Keratinocyte (primary cell): ENCODE measurements around the gene CPED1. TPM values are rescaled to one million over a fixed set of nuclear protein-coding genes. Genes with fewer than 3 reads are reported as not detected.

Source experiments
- DNase-seq: peaks from one replicate; pipeline ENCODE4 v3.0.0-alpha.2; 2011; ENCODE audit warnings: low read depth, missing footprints, low spot score
- FAIRE-seq: peaks from 2 replicates; lab custom pipeline; 2011; peaks lifted over from hg19 to GRCh38; lab: Jason Lieb, UNC
- H2AFZ ChIP-seq: 2 replicates; pipeline ENCODE4 v1.6.0; 2012; ENCODE audit warnings: low read length, control low read depth, inconsistent platforms; ENCODE audit not compliant: control insufficient read depth
- H3K27ac ChIP-seq: 2 replicates; pipeline ENCODE4 v1.5.1; 2011; ENCODE audit warnings: low read length; ENCODE audit not compliant: control insufficient read depth, insufficient read depth
- H3K27me3 ChIP-seq: 3 replicates; pipeline ENCODE4 v1.6.0; 2011; ENCODE audit warnings: low read length; ENCODE audit not compliant: control insufficient read depth, insufficient read depth; ENCODE audit errors: extremely low read depth
- H3K36me3 ChIP-seq, 2 experiments: 2 replicates in 1 of 2; 3 replicates in 1 of 2; pipeline ENCODE4 v1.5.1; 2011; ENCODE audit warnings: low read length in 2 of 2, mild to moderate bottlenecking in 1 of 2; ENCODE audit not compliant: control insufficient read depth in 2 of 2, insufficient read depth in 2 of 2; ENCODE audit errors: extremely low read depth in 1 of 2
- H3K4me1 ChIP-seq: 3 replicates; pipeline ENCODE4 v1.5.1; 2011; ENCODE audit warnings: low read length; ENCODE audit not compliant: control insufficient read depth, insufficient read depth; ENCODE audit errors: extremely low read depth
- H3K4me2 ChIP-seq: 3 replicates; pipeline ENCODE4 v1.6.0; 2011; ENCODE audit warnings: low read depth, low read length; ENCODE audit not compliant: control insufficient read depth, insufficient read depth; ENCODE audit errors: extremely low read depth
- H3K4me3 ChIP-seq, 3 experiments: fragments of 200-600 bp in 1 of 3; sonication (generic) in 1 of 3; 2 replicates in 2 of 3; 3 replicates in 1 of 3; pipeline ENCODE4 v1.5.1; 2011 to 2016; ENCODE audit warnings: low read length in 3 of 3, mild to moderate bottlenecking in 3 of 3, control low read depth in 2 of 3, inconsistent platforms in 1 of 3, low read depth in 1 of 3, mixed read lengths in 1 of 3, mixed run types in 1 of 3, moderate library complexity in 1 of 3; ENCODE audit not compliant: control insufficient read depth in 2 of 3, insufficient read depth in 2 of 3; ENCODE audit errors: extremely low read depth in 1 of 3
- H3K79me2 ChIP-seq: 2 replicates; pipeline ENCODE4 v1.6.0; 2012; ENCODE audit warnings: low read length; ENCODE audit not compliant: control insufficient read depth, insufficient read depth
- H3K9ac ChIP-seq: 3 replicates; pipeline ENCODE4 v1.6.0; 2011; ENCODE audit warnings: low read length; ENCODE audit not compliant: control insufficient read depth, insufficient read depth; ENCODE audit errors: extremely low read depth
- H3K9me1 ChIP-seq: 3 replicates; pipeline ENCODE4 v1.6.0; 2011; ENCODE audit warnings: low read length; ENCODE audit not compliant: control insufficient read depth, insufficient read depth; ENCODE audit errors: extremely low read depth
- H3K9me3 ChIP-seq: 2 replicates; pipeline ENCODE4 v1.5.1; 2012; ENCODE audit warnings: low read depth, low read length; ENCODE audit not compliant: control insufficient read depth
- H4K20me1 ChIP-seq: 3 replicates; pipeline ENCODE4 v1.6.0; 2011; ENCODE audit warnings: low read length; ENCODE audit not compliant: control insufficient read depth, insufficient read depth; ENCODE audit errors: extremely low read depth
- EZH2 ChIP-seq: IDR thresholded peaks from one replicate; pipeline ENCODE4 v1.6.1; 2012; ENCODE audit warnings: inconsistent platforms, mild to moderate bottlenecking, low read length, moderate library complexity
- dilution Hi-C: fragments of 300-500 bp; cut with MboI; formaldehyde crosslinking; loops from one replicate; pipeline ENCODE4 v1.7.0; 2020; ENCODE audit warnings: low sequenced_read_pairs; ENCODE audit not compliant: extremely low pct_ligation_motif_present
- polyA plus RNA-seq, 5 experiments: library from polyadenylated mRNA; depleted of rRNA in 3 of 5; stranded (reverse) in 3 of 5; stranded (forward) in 1 of 5; unstranded in 1 of 5; fragments of >200 nt; gene quantifications; 1 replicate in 1 of 5; 2 replicates in 3 of 5; 3 replicates in 1 of 5; pipeline versions ENCODE4 v1.2.1 to v1.2.3, GENCODE V29; 2011 to 2012; ENCODE audit warnings: missing spikeins in 2 of 5, low read depth in 1 of 5, low replicate concordance in 1 of 5
- TF ChIP-seq, protein P1 (sequence below), 3 experiments: IDR thresholded peaks in 1 of 3; conservative IDR thresholded peaks in 1 of 3; optimal IDR thresholded peaks in 1 of 3; 2 replicates in 2 of 3; 3 replicates in 1 of 3; pipeline versions ENCODE3 to v1.5.1; 2011; ENCODE audit warnings: low read length in 3 of 3, mild to moderate bottlenecking in 3 of 3, moderate library complexity in 2 of 3, control low read depth in 1 of 3, inconsistent platforms in 1 of 3; ENCODE audit not compliant: insufficient read depth in 2 of 3; ENCODE audit errors: extremely low read depth in 1 of 3

CPED1 gene
- polyA plus RNA-seq, 1 donor (not counting 4 experiments of a cell fraction or from before 2014, with no cell fraction given) = 0.62 TPM

DNA sequence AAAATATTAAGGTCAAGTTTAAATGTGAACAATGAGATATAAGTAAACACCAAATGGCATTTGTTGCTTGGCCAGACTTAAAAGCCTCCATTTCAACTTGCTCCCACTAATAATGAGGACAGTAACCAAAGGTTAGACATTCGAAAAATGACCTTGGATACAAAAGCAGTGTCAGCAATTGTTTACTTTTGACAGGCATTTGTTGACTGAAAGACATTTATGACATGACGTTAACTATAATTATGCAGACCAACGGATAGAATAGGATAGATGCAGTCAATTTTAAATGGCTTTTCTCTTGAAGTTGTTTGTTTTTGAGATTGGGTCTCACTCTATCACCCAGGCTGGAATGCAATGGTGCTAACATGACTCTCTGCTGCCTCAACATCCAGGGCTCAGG is 333.9 kb downstream of the CPED1 start:
- no peaks in the 10 kb centered on the region for H3K36me3 ChIP-seq
- no peaks in the 10 kb centered on the region for H3K4me1 ChIP-seq
- H3K27me3 ChIP-seq = no peaks in the 10 kb centered on the region
- dilution Hi-C loops = no loop called here
- no peaks in the 10 kb centered on the region for H3K9me3 ChIP-seq
- no peak overlapping the region for H3K9ac ChIP-seq
- no peak for FAIRE-seq
- no peak for DNase-seq
- no peaks in the 10 kb centered on the region for H4K20me1 ChIP-seq
- H3K79me2 ChIP-seq = no peaks in the 10 kb centered on the region
- H2AFZ ChIP-seq = no peak overlapping the region
- H3K4me2 ChIP-seq = no peak overlapping the region
- H3K4me3 ChIP-seq = no peak overlapping the region
- no peaks in the 10 kb centered on the region for H3K9me1 ChIP-seq
- TF ChIP-seq, protein P1, sequence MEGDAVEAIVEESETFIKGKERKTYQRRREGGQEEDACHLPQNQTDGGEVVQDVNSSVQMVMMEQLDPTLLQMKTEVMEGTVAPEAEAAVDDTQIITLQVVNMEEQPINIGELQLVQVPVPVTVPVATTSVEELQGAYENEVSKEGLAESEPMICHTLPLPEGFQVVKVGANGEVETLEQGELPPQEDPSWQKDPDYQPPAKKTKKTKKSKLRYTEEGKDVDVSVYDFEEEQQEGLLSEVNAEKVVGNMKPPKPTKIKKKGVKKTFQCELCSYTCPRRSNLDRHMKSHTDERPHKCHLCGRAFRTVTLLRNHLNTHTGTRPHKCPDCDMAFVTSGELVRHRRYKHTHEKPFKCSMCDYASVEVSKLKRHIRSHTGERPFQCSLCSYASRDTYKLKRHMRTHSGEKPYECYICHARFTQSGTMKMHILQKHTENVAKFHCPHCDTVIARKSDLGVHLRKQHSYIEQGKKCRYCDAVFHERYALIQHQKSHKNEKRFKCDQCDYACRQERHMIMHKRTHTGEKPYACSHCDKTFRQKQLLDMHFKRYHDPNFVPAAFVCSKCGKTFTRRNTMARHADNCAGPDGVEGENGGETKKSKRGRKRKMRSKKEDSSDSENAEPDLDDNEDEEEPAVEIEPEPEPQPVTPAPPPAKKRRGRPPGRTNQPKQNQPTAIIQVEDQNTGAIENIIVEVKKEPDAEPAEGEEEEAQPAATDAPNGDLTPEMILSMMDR (optimal IDR thresholded peaks at IDR 0.05 in 1 of 3, IDR thresholded peaks at IDR 0.05 in 1 of 3, conservative IDR thresholded peaks at IDR 0.05 in 1 of 3; ENCODE audit: extremely low read depth in 1 of 3, insufficient read depth in 2 of 3, low read length in 3 of 3) = no peak
- no peak for TF ChIP-seq EZH2
- no peak overlapping the region for H3K27ac ChIP-seq

DNA sequence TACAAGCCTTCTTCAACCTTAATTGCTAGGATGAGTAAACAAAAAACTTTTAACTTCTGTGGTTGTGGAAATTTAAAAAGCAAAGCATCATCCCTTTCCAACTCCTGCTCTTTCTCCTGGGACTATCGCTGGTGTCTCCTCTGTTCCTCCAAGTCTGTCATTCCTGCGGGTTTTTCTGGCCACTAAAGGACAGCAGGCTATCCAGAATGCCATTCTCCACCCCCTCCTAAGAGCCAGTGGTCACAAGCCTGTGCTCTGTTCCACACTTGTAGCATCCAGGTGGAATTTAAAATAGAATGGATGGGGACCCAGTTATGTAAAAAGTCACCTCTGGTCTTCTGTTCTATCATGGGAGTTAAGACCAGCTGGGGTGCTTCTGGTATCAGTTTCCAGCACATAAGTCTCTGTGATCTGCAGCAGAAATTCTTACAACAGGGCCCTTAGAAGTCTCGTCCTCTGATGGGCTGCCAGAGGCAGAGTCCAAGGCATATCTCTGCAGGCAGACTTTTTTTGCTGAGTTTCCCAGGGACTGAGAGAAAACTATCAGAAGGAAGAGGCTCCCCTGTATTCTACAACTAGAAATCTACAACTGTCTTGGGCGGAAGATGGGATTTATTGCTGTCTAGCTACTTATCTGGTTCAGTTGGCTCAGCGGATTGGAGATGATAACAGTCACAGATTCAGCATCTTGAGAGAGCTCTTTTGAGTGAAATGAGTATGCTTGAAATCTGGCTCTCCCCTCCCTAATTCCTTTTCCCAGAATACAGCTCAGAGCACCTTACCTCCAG is 335.2 kb downstream of the CPED1 start:
- H3K9ac ChIP-seq = no peak overlapping the region
- peaks cover 4% of the 10 kb centered on the region for H4K20me1 ChIP-seq
- H3K79me2 ChIP-seq = no peaks in the 10 kb centered on the region
- no peaks in the 10 kb centered on the region for H3K4me1 ChIP-seq
- DNase-seq (no peak), FAIRE-seq (no peak)
- no peak overlapping the region for H2AFZ ChIP-seq
- no peaks in the 10 kb centered on the region for H3K9me3 ChIP-seq
- dilution Hi-C loops = no loop called here
- H3K27me3 ChIP-seq = peaks cover 11% of the 10 kb centered on the region
- no peaks in the 10 kb centered on the region for H3K36me3 ChIP-seq
- no peak for TF ChIP-seq EZH2
- TF ChIP-seq, protein P1 (optimal IDR thresholded peaks at IDR 0.05 in 1 of 3, IDR thresholded peaks at IDR 0.05 in 1 of 3, conservative IDR thresholded peaks at IDR 0.05 in 1 of 3; ENCODE audit: extremely low read depth in 1 of 3, insufficient read depth in 2 of 3, low read length in 3 of 3) = no peak
- no peaks in the 10 kb centered on the region for H3K9me1 ChIP-seq
- no peak overlapping the region for H3K4me2 ChIP-seq
- no peak overlapping the region for H3K4me3 ChIP-seq
- no peak overlapping the region for H3K27ac ChIP-seq
